HepG2 (cell line): ENCODE measurements around the gene RAPGEF5. TPM values are rescaled to one million over a fixed set of nuclear protein-coding genes. Genes with fewer than 3 reads are reported as not detected.
A peak's percentile ranks its signal among the peaks of the same experiment; 100 is the strongest.

Experiments
- FOXJ3 ChIP-seq: sonication (generic); formaldehyde crosslinking; IDR thresholded peaks from 2 replicates; pipeline ENCODE4 v1.4.0; 2020; ENCODE audit warnings: missing genetic modification reagents, mild to moderate bottlenecking, borderline replicate concordance
- JDP2 ChIP-seq: sonication (generic); formaldehyde crosslinking; IDR thresholded peaks from 2 replicates; pipeline ENCODE4 v1.8.1; 2022; ENCODE audit warnings: missing genetic modification reagents, borderline replicate concordance
- KDM6A ChIP-seq: IDR thresholded peaks from 2 replicates; pipeline ENCODE4 v1.6.1; 2016; ENCODE audit warnings: low read depth
- KMT2B ChIP-seq: IDR thresholded peaks from 2 replicates; pipeline ENCODE4 v1.6.1; 2016; ENCODE audit warnings: missing genetic modification reagents, missing compliant biosample characterization
- MAZ ChIP-seq, 2 experiments: sonication (generic) in 1 of 2; formaldehyde crosslinking in 1 of 2; IDR thresholded peaks; 2 replicates each; pipeline versions ENCODE4 v1.5.0 to v1.6.1; 2012 to 2020; ENCODE audit warnings: low read depth in 2 of 2, mild to moderate bottlenecking in 2 of 2, borderline replicate concordance in 1 of 2, improper control_type of control experiment in 1 of 2, low read length in 1 of 2, missing genetic modification reagents in 1 of 2, moderate library complexity in 1 of 2
- NFKB2 ChIP-seq: sonication (generic); formaldehyde crosslinking; IDR thresholded peaks from 2 replicates; pipeline ENCODE4 v1.4.0; 2020; ENCODE audit warnings: missing genetic modification reagents, borderline replicate concordance
- NFYB ChIP-seq: sonication (generic); formaldehyde crosslinking; IDR thresholded peaks from 2 replicates; pipeline ENCODE4 v1.4.0; 2020; ENCODE audit warnings: missing genetic modification reagents
- NR2F2 ChIP-seq: IDR thresholded peaks from 2 replicates; pipeline ENCODE4 v1.6.1; 2012; ENCODE audit warnings: low read depth, inconsistent platforms, borderline replicate concordance
- PAXIP1 ChIP-seq: sonication (generic); formaldehyde crosslinking; conservative IDR thresholded peaks from 2 replicates; pipeline ENCODE4 v1.4.0; 2020; ENCODE audit warnings: mild to moderate bottlenecking, missing genetic modification reagents, moderate library complexity
- RARA ChIP-seq: IDR thresholded peaks from 2 replicates; pipeline ENCODE4 v1.6.1; 2016; ENCODE audit warnings: missing genetic modification reagents, missing compliant biosample characterization
- REST ChIP-seq, 2 experiments: IDR thresholded peaks; 2 replicates each; pipeline ENCODE4 v1.6.1; 2011 to 2012; ENCODE audit warnings: low read length in 2 of 2, borderline replicate concordance in 1 of 2, low read depth in 1 of 2, mild to moderate bottlenecking in 1 of 2, moderate library complexity in 1 of 2
- RXRA ChIP-seq: sonication (generic); formaldehyde crosslinking; IDR thresholded peaks from 2 replicates; pipeline ENCODE4 v1.5.1; 2020; ENCODE audit warnings: missing genetic modification reagents
- RXRB ChIP-seq: IDR thresholded peaks from 2 replicates; pipeline ENCODE4 v1.6.1; 2016; ENCODE audit warnings: borderline replicate concordance, missing genetic modification reagents, missing compliant biosample characterization
- SIX4 ChIP-seq: sonication (generic); formaldehyde crosslinking; IDR thresholded peaks from 2 replicates; pipeline ENCODE4 v1.4.0; 2020; ENCODE audit warnings: missing genetic modification reagents
- THAP11 ChIP-seq: IDR thresholded peaks from 2 replicates; pipeline ENCODE4 v1.6.1; 2016; ENCODE audit warnings: missing biosample characterization, missing genetic modification reagents
- TMF1 ChIP-seq: sonication (generic); formaldehyde crosslinking; IDR thresholded peaks from 2 replicates; pipeline ENCODE4 v1.8.1; 2022; ENCODE audit warnings: low read depth, missing genetic modification reagents
- TOPORS ChIP-seq: sonication (generic); formaldehyde crosslinking; IDR thresholded peaks from 2 replicates; pipeline ENCODE4 v1.8.0; 2023; ENCODE audit warnings: mild to moderate bottlenecking, missing genetic modification reagents
- ZBTB21 ChIP-seq: sonication (generic); formaldehyde crosslinking; IDR thresholded peaks from 2 replicates; pipeline ENCODE4 v1.4.0; 2020; ENCODE audit warnings: missing genetic modification reagents
- ZFY ChIP-seq: sonication (generic); formaldehyde crosslinking; IDR thresholded peaks from 2 replicates; pipeline ENCODE4 v1.4.0; 2020; ENCODE audit warnings: missing genetic modification reagents
- ZNF124 ChIP-seq: sonication (generic); formaldehyde crosslinking; IDR thresholded peaks from 2 replicates; pipeline ENCODE4 v1.4.0; 2020; ENCODE audit warnings: missing genetic modification reagents
- ZNF264 ChIP-seq: sonication (generic); formaldehyde crosslinking; IDR thresholded peaks from 2 replicates; pipeline ENCODE4 v1.4.0; 2020; ENCODE audit warnings: missing genetic modification reagents
- ZNF331 ChIP-seq: sonication (generic); formaldehyde crosslinking; IDR thresholded peaks from 2 replicates; pipeline ENCODE4 v1.4.0; 2020; ENCODE audit warnings: missing genetic modification reagents
- polyA plus RNA-seq, 8 experiments: library from polyadenylated mRNA; depleted of rRNA in 3 of 8; stranded (reverse) in 7 of 8; unstranded in 1 of 8; fragments of >200 nt; fragmentation: Illumina TruSeq in 4 of 8; extraction: Trizol in 4 of 8; gene quantifications; 2 replicates each; pipeline versions ENCODE4 v1.2.1 to v1.2.3, GENCODE V29; 2011 to 2016; ENCODE audit warnings: low read depth in 4 of 8, missing spikeins in 1 of 8, mixed read lengths in 1 of 8; ENCODE audit not compliant: insufficient read depth in 1 of 8
- total RNA-seq, 5 experiments: library from RNA; depleted of rRNA; stranded (reverse); fragments of >200 nt; fragmentation: Illumina TruSeq; extraction: Trizol; gene quantifications; 2 replicates each; pipeline ENCODE4 v1.2.3, GENCODE V29; 2016; ENCODE audit warnings: low read depth in 1 of 5

RAPGEF5 gene
- total and polyA plus RNA-seq, 2 of the 13 experiments (the other 11 are each of a cell fraction or from before 2014, with no cell fraction given) = 17.1 to 23.4 TPM

GRCh38 chr7:22358820-22359697 lies 2.1 kb upstream of the RAPGEF5 start (continued):
- peak in 1 of 2 experiments; percentile 73; a peak in 2 of 4 replicates for TF ChIP-seq REST (IDR thresholded peaks at IDR 0.05; ENCODE audit: borderline replicate concordance in 1 of 2, low read depth in 1 of 2, low read length in 2 of 2)
- TF ChIP-seq RXRB = peak; percentile 92
- TF ChIP-seq PAXIP1 = peak; percentile 97
- peak; percentile 93 for TF ChIP-seq ZBTB21 (CRISPR knock-in tag)
- TF ChIP-seq ZNF124 = peak; percentile 44; the same call in 1 of the 2 replicates
- peak; percentile 89 for TF ChIP-seq RARA (CRISPR knock-in tag)
- TF ChIP-seq ZNF331 (CRISPR knock-in tag) = peak; percentile 46; the same call in 1 of the 2 replicates
- no peak for TF ChIP-seq NFKB2
- peak; percentile 66; the same call in 1 of the 2 replicates for TF ChIP-seq ZNF264
- peak; percentile 66; the same call in 1 of the 2 replicates for TF ChIP-seq THAP11 (CRISPR knock-in tag)
- 0 out of 2 replicates have a peak, but pooled peaks have one; percentile 62 for TF ChIP-seq SIX4 (CRISPR knock-in tag)
- TF ChIP-seq NR2F2 = peak; percentile 77; the same call in 1 of the 2 replicates
- peak; percentile 64; the same call in 1 of the 2 replicates for TF ChIP-seq TOPORS (CRISPR knock-in tag)
- peak; percentile 82 for TF ChIP-seq KDM6A
- 0 out of 2 replicates have a peak, but pooled peaks have one; percentile 21 for TF ChIP-seq TMF1 (CRISPR knock-in tag)
- peak; percentile 27 for TF ChIP-seq KMT2B (CRISPR knock-in tag)
- TF ChIP-seq RXRA = peak; percentile 58; the same call in 1 of the 2 replicates
- no peak for TF ChIP-seq MAZ (IDR thresholded peaks at IDR 0.05; ENCODE audit: borderline replicate concordance, low read depth, low read length)
- TF ChIP-seq MAZ (CRISPR knock-in tag; IDR thresholded peaks at IDR 0.05; ENCODE audit: low read depth) = 0 out of 2 replicates have a peak, but pooled peaks have one; percentile 46
- peak; percentile 77; the same call in 1 of the 2 replicates for TF ChIP-seq FOXJ3 (CRISPR knock-in tag)
- TF ChIP-seq JDP2 = no peak
- peak; percentile 61 for TF ChIP-seq ZFY (CRISPR knock-in tag)
- no peak for TF ChIP-seq NFYB
